MCF 10A (cell line): ENCODE results near the gene PADI1. TPM values are rescaled to one million over a fixed set of nuclear protein-coding genes. Genes with fewer than 3 reads are reported as not detected.

Experiments
- BruUV-seq: library from RNA; stranded (reverse); fragments of 400-500 nt; replicated peaks from 2 replicates; lab custom pipeline; 2021; lab: Mats Ljungman, UMichigan
- CTCF ChIA-PET: fragments of 300-600 bp; sonication (Branson Sonifier 250); formaldehyde crosslinking; extraction: SDS; loops from one replicate; lab custom pipeline; 2021; ENCODE audit warnings: antibody characterized with exemption, inconsistent platforms; lab: Yijun Ruan, JAX
- POLR2A ChIA-PET: fragments of 300-600, 350-650 bp; sonication (Branson Sonifier 250); formaldehyde crosslinking; extraction: SDS; loops from one replicate; lab custom pipeline; 2020; ENCODE audit warnings: antibody characterized with exemption, inconsistent platforms; lab: Yijun Ruan, JAX
- DNase-seq: peaks from one replicate; pipeline ENCODE4 v3.0.0-alpha.2; 2018; ENCODE audit not compliant: unreplicated experiment
- H3K27ac Mint-ChIP-seq: one replicate; pipeline ENCODE4 v1.8.0; 2022; ENCODE audit warnings: mild to moderate bottlenecking, low read depth, mixed read lengths; ENCODE audit not compliant: unreplicated experiment
- H3K27me3 Mint-ChIP-seq: one replicate; pipeline ENCODE4 v1.8.0; 2022; ENCODE audit warnings: mixed read lengths; ENCODE audit not compliant: insufficient read depth, unreplicated experiment
- H3K36me3 Mint-ChIP-seq: one replicate; pipeline ENCODE4 v1.8.0; 2022; ENCODE audit warnings: mild to moderate bottlenecking, moderate library complexity, mixed read lengths; ENCODE audit not compliant: insufficient read depth, unreplicated experiment
- H3K4me1 Mint-ChIP-seq: one replicate; pipeline ENCODE4 v1.8.0; 2022; ENCODE audit warnings: mixed read lengths; ENCODE audit not compliant: insufficient read depth, unreplicated experiment
- H3K4me3 Mint-ChIP-seq: one replicate; pipeline ENCODE4 v1.8.0; 2022; ENCODE audit warnings: mild to moderate bottlenecking, moderate library complexity, mixed read lengths; ENCODE audit not compliant: unreplicated experiment
- H3K9me3 Mint-ChIP-seq: one replicate; pipeline ENCODE4 v1.8.0; 2022; ENCODE audit warnings: mixed read lengths; ENCODE audit not compliant: unreplicated experiment
- CTCF ChIP-seq: fragments of 200-600 bp; IDR thresholded peaks from one replicate; pipeline ENCODE4 v1.8.0; 2022; ENCODE audit warnings: antibody characterized with exemption, mild to moderate bottlenecking; ENCODE audit not compliant: unreplicated experiment
- intact Hi-C: fragments of 100-400 bp; cut with micrococcal nuclease; formaldehyde crosslinking; loops from 2 replicates; pipeline ENCODE4 v1.14.1; 2022
- total RNA-seq: library from RNA; stranded (reverse); gene quantifications from 2 replicates; pipeline ENCODE4 v1.2.3, GENCODE V29; 2022

The PADI1 gene
- total RNA-seq, 1 experiment from 2014 or later: 0.58 TPM

- POLR2A ChIA-PET: no interaction called here
- CTCF ChIA-PET: interaction anchor here (0.5 to 1.0 kb wide), 5 partner anchors 8 to 1535 kb away, joined by 3 to 4 read pairs (median 3); no protein-coding TSS in a partner anchor
- H3K4me3 Mint-ChIP-seq: no peak overlapping the region
- H3K36me3 Mint-ChIP-seq: no peaks in the 10 kb centered on the region
- H3K27ac Mint-ChIP-seq: no peak overlapping the region
- intact Hi-C loops: no loop called here
- BruUV-seq: no TSS peak
- DNase-seq: no peak
- H3K27me3 Mint-ChIP-seq: no peaks in the 10 kb centered on the region
- TF ChIP-seq CTCF: no peak
- H3K9me3 Mint-ChIP-seq: no peaks in the 10 kb centered on the region
- H3K4me1 Mint-ChIP-seq: peaks cover 11% of the 10 kb centered on the region
These were observed 5.5 kb upstream of the PADI1 start for GRCh38 chr1:17199267-17200044.

GRCh38 chr1:17200246-17200645 lies 4.7 kb upstream of the PADI1 start:
- H3K4me1 Mint-ChIP-seq: peaks cover 6% of the 10 kb centered on the region
- no peak overlapping the region for H3K4me3 Mint-ChIP-seq
- ChIA-PET CTCF (no interaction called here), POLR2A (no interaction called here)
- H3K9me3 Mint-ChIP-seq: no peaks in the 10 kb centered on the region
- DNase-seq: no peak
- intact Hi-C loops: no loop called here
- no peak for TF ChIP-seq CTCF
- H3K36me3 Mint-ChIP-seq: no peaks in the 10 kb centered on the region
- no peaks in the 10 kb centered on the region for H3K27me3 Mint-ChIP-seq
- no TSS peak for BruUV-seq
- no peak overlapping the region for H3K27ac Mint-ChIP-seq

GRCh38 chr1:17200756-17201155 lies 4.2 kb upstream of the PADI1 start:
- TF ChIP-seq CTCF: no peak
- intact Hi-C loops: no loop called here
- no peak for DNase-seq
- Mint-ChIP-seq H3K36me3 (no peaks in the 10 kb centered on the region), H3K27me3 (no peaks in the 10 kb centered on the region), H3K4me1 (peaks cover 6% of the 10 kb centered on the region), H3K9me3 (no peaks in the 10 kb centered on the region), H3K27ac (no peak overlapping the region), H3K4me3 (no peak overlapping the region)
- BruUV-seq: no TSS peak
- CTCF ChIA-PET: no interaction called here
- POLR2A ChIA-PET: interaction anchor here (0.9 kb wide), 1 partner anchor 9 kb away, joined by 3 read pairs; no protein-coding TSS in a partner anchor

- POLR2A ChIA-PET: interaction anchor here (0.6 to 0.9 kb wide), 2 partner anchors 9 to 10 kb away, joined by 3 read pairs; no protein-coding TSS in a partner anchor
- no peak for TF ChIP-seq CTCF
- BruUV-seq: no TSS peak
- Mint-ChIP-seq H3K27me3 (no peaks in the 10 kb centered on the region), H3K9me3 (no peaks in the 10 kb centered on the region), H3K36me3 (no peaks in the 10 kb centered on the region), H3K4me1 (peaks cover 6% of the 10 kb centered on the region), H3K4me3 (no peak overlapping the region), H3K27ac (no peak overlapping the region)
- CTCF ChIA-PET: interaction anchor here (0.5 to 0.7 kb wide), 3 partner anchors 30 to 76 kb away, joined by 3 read pairs; no protein-coding TSS in a partner anchor
- no peak for DNase-seq
- intact Hi-C loops: no loop called here
These were observed 3.5 kb upstream of the PADI1 start for GRCh38 chr1:17201201-17202021.
